ENCODE data around the gene ANKRD39. TPM values are rescaled to one million over a fixed set of nuclear protein-coding genes. Genes with fewer than 3 reads are reported as not detected.

The ANKRD39 gene
- total and polyA plus RNA-seq, 4 donors: 7.4 to 16.9 (median 15.6) TPM

DNA sequence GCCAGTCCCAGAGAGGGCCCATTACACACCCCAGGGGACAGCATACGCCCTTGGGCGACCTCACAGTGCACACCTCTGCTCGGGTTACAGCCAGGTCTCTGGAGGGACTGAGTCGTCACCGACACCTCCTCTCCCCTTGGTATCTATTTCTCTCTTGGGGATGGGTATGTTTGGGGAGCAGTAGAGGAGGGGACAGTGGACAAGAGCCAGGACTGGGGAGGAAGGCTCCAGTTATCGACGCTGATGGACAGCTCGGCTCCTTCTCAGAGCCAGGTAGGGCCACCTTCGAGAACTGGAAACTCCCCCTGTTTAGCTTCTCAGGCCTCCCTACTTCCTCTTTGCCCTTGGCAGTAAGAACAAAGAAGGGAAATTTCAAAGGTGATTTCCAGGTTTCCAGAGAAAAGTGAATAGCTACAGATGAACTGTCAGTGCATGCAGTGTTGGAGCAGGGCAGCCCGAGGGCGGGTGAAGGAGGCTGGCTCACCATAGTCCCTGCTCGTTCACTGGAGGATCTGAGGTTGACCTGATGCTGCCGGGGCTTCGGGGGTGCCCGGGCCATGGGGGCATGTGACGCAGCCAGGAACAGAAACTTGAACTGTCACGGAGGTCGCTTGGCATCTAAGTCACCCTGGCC, 16.5 kb upstream of the ANKRD39 start:
- H3K4me1 ChIP-seq (ENCODE audit: control insufficient read depth in 5 of 5, insufficient read depth in 5 of 5, low read length in 5 of 5): peaks cover 0 to 33% (median 10%) of the 10 kb centered on the region in 5 donors
- DNase-seq (no peak), ATAC-seq (ENCODE audit: insufficient read depth, low FRiP score) (no peak)
- H3K27me3 ChIP-seq (ENCODE audit: control insufficient read depth in 3 of 3, insufficient read depth in 3 of 3, low read length in 2 of 3): no peaks in the 10 kb centered on the region
- H3K9ac ChIP-seq (ENCODE audit: insufficient read depth in 1 of 2, low read length in 2 of 2): no peak overlapping the region
- TF ChIP-seq, protein P1, sequence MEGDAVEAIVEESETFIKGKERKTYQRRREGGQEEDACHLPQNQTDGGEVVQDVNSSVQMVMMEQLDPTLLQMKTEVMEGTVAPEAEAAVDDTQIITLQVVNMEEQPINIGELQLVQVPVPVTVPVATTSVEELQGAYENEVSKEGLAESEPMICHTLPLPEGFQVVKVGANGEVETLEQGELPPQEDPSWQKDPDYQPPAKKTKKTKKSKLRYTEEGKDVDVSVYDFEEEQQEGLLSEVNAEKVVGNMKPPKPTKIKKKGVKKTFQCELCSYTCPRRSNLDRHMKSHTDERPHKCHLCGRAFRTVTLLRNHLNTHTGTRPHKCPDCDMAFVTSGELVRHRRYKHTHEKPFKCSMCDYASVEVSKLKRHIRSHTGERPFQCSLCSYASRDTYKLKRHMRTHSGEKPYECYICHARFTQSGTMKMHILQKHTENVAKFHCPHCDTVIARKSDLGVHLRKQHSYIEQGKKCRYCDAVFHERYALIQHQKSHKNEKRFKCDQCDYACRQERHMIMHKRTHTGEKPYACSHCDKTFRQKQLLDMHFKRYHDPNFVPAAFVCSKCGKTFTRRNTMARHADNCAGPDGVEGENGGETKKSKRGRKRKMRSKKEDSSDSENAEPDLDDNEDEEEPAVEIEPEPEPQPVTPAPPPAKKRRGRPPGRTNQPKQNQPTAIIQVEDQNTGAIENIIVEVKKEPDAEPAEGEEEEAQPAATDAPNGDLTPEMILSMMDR (IDR thresholded peaks at IDR 0.05; ENCODE audit: control extremely low read depth, extremely low read depth): no peak
- WGBS, 2 donors: 42 to 50% methylated on average over 18 of the region's 18 CpGs
- H3K27ac ChIP-seq (ENCODE audit: low read depth in 1 of 2, low read length in 1 of 2): peak overlapping the region; percentile 28 to 36
- H3K36me3 ChIP-seq (ENCODE audit: control insufficient read depth in 4 of 4, insufficient read depth in 4 of 4, low read length in 4 of 4): no peaks in the 10 kb centered on the region
- H3K9me3 ChIP-seq (ENCODE audit: control insufficient read depth in 4 of 4, insufficient read depth in 3 of 4, low read length in 3 of 4): no peaks in the 10 kb centered on the region
- no peak overlapping the region for H3K4me3 ChIP-seq

DNA sequence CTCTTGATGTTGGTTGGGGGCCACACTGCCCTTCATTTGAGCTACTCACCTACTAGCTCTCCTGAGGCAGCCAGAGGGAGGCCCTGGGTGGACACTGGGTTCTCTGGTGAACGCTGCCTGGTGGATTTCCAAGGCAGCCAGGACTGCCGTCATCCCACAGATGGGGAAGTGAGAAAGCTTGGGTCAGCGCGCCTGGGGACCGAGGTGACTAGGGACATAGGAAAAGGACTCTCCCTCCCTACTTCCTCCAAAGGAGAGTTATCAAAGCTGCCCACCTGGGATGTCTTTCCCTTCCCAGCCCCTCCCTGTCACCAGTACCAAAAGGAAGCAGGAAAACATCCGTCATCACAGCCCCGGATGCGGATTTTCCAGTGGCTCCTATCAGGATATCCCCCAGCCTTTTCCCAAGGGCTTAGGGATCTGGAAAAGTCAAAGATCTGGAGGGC, 15.9 kb upstream of the ANKRD39 start:
- WGBS, 2 donors: 44 to 55% methylated on average over 8 of the region's 8 CpGs
- H3K27ac ChIP-seq (ENCODE audit: low read depth in 1 of 2, low read length in 1 of 2): peak overlapping the region; percentile 36 to 69
- no peak overlapping the region for H3K4me3 ChIP-seq
- TF ChIP-seq, protein P1 (IDR thresholded peaks at IDR 0.05; ENCODE audit: control extremely low read depth, extremely low read depth): no peak
- H3K9ac ChIP-seq (ENCODE audit: insufficient read depth in 1 of 2, low read length in 2 of 2): no peak overlapping the region
- H3K9me3 ChIP-seq (ENCODE audit: control insufficient read depth in 4 of 4, insufficient read depth in 3 of 4, low read length in 3 of 4): no peaks in the 10 kb centered on the region
- peaks cover 0 to 33% (median 10%) of the 10 kb centered on the region in 5 donors for H3K4me1 ChIP-seq (ENCODE audit: control insufficient read depth in 5 of 5, insufficient read depth in 5 of 5, low read length in 5 of 5)
- ATAC-seq (ENCODE audit: insufficient read depth, low FRiP score): no peak
- peak in 1 of 3 donors; percentile 40 for DNase-seq
- H3K36me3 ChIP-seq (ENCODE audit: control insufficient read depth in 4 of 4, insufficient read depth in 4 of 4, low read length in 4 of 4): no peaks in the 10 kb centered on the region
- no peaks in the 10 kb centered on the region for H3K27me3 ChIP-seq (ENCODE audit: control insufficient read depth in 3 of 3, insufficient read depth in 3 of 3, low read length in 2 of 3)

DNA sequence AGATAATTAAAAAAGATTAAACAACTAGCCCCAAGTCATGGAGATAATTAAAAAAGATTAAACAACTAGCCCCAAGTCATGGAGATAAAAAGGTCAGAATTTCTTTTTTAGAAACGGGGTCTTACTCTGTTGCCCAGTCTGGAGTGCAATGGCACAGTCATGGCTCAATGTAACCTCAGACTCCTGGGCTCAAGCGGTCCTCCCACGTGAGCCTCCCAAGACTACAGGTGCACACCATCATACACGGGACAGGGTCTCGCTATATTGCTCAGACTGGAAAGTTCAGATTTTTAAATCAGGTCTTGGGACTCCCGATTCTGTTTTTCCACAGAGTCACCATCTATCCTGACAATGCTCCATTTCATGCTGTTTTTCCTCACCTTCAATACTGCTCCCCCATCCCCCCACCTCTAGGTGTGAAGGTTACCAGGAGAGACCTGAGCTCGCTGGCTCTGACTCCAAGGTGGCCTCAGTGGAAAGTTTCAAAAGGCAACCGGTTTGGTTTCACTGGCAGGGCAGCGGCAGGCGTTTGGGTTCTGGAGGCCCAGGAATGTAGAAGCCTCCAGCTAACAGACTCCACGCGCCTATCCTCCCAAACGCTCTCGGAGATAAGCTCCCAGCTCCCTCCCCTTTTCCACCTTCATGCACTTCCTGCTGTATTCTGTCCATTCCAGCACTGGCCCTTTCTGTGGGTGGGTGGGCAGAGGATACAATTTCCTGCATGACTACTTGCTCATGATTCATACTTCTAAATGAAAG, 15.0 kb upstream of the ANKRD39 start:
- TF ChIP-seq, protein P1 (IDR thresholded peaks at IDR 0.05; ENCODE audit: control extremely low read depth, extremely low read depth): no peak
- no peaks in the 10 kb centered on the region for H3K9me3 ChIP-seq (ENCODE audit: control insufficient read depth in 4 of 4, insufficient read depth in 3 of 4, low read length in 3 of 4)
- H3K4me1 ChIP-seq (ENCODE audit: control insufficient read depth in 5 of 5, insufficient read depth in 5 of 5, low read length in 5 of 5): peaks cover 0 to 28% (median 10%) of the 10 kb centered on the region in 5 donors
- H3K27ac ChIP-seq (ENCODE audit: low read depth in 1 of 2, low read length in 1 of 2): peak overlapping the region; percentile 2 to 24
- H3K4me3 ChIP-seq: no peak overlapping the region
- no peaks in the 10 kb centered on the region for H3K27me3 ChIP-seq (ENCODE audit: control insufficient read depth in 3 of 3, insufficient read depth in 3 of 3, low read length in 2 of 3)
- 79 to 86% methylated on average over 14 of the region's 14 CpGs for WGBS, 2 donors
- peak in 1 of 3 donors; percentile 21 for DNase-seq
- H3K36me3 ChIP-seq (ENCODE audit: control insufficient read depth in 4 of 4, insufficient read depth in 4 of 4, low read length in 4 of 4): no peaks in the 10 kb centered on the region
- H3K9ac ChIP-seq (ENCODE audit: insufficient read depth in 1 of 2, low read length in 2 of 2): no peak overlapping the region
- no peak for ATAC-seq (ENCODE audit: insufficient read depth, low FRiP score)

All from lung (tissue), 12 donors.